BLaER1 (cell line): Measurements from ENCODE around the gene LRRC39.

Source experiments
- H3K27ac ChIP-seq: shearing (Covaris generic); formaldehyde crosslinking; 2 replicates; pipeline ENCODE4 v1.8.1; 2022
- H3K27me3 ChIP-seq: shearing (Covaris generic); formaldehyde crosslinking; 2 replicates; pipeline ENCODE4 v1.8.1; 2022
- H3K36me3 ChIP-seq: shearing (Covaris generic); formaldehyde crosslinking; 2 replicates; pipeline ENCODE4 v1.8.1; 2022
- H3K4me1 ChIP-seq: shearing (Covaris generic); formaldehyde crosslinking; 2 replicates; pipeline ENCODE4 v1.8.1; 2022
- H3K4me2 ChIP-seq: shearing (Covaris generic); formaldehyde crosslinking; 2 replicates; pipeline ENCODE4 v1.8.1; 2022
- H3K4me3 ChIP-seq: shearing (Covaris generic); formaldehyde crosslinking; 2 replicates; pipeline ENCODE4 v1.8.1; 2022
- H3K9ac ChIP-seq: shearing (Covaris generic); formaldehyde crosslinking; 2 replicates; pipeline ENCODE4 v1.8.1; 2022
- H3K9me3 ChIP-seq: shearing (Covaris generic); formaldehyde crosslinking; 2 replicates; pipeline ENCODE4 v1.8.1; 2022
- H4K20me1 ChIP-seq: shearing (Covaris generic); formaldehyde crosslinking; 2 replicates; pipeline ENCODE4 v1.8.1; 2022
- Cebpa-rat ChIP-seq: shearing (Covaris generic); IDR thresholded peaks from 2 replicates; pipeline ENCODE4 v1.8.1; 2022

LRRC39 gene

GRCh38 chr1:100131623-100132022, 46.4 kb downstream of the LRRC39 start:
- TF ChIP-seq Cebpa-rat, result no peak
- peak overlapping the region; percentile 84 for H3K4me2 ChIP-seq
- no peak overlapping the region for H3K27ac ChIP-seq
- 0 out of 2 replicates have a peak, but pooled peaks cover 3% of the 10 kb centered on the region for H4K20me1 ChIP-seq
- H3K4me1 ChIP-seq, result peaks cover 35% of the 10 kb centered on the region
- H3K27me3 ChIP-seq, result no peaks in the 10 kb centered on the region
- peak overlapping the region; percentile 96 for H3K4me3 ChIP-seq
- peaks cover 2% of the 10 kb centered on the region; the same call in 1 of the 2 replicates for H3K36me3 ChIP-seq
- peak overlapping the region; percentile 88; the same call in 1 of the 2 replicates for H3K9ac ChIP-seq
- H3K9me3 ChIP-seq, result no peaks in the 10 kb centered on the region

GRCh38 chr1:100130552-100131077, 47.4 kb downstream of the LRRC39 start:
- H4K20me1 ChIP-seq, result 0 out of 2 replicates have a peak, but pooled peaks cover 7% of the 10 kb centered on the region
- H3K9me3 ChIP-seq, result no peaks in the 10 kb centered on the region
- peak overlapping the region; percentile 84; the same call in 1 of the 2 replicates for H3K4me2 ChIP-seq
- no peaks in the 10 kb centered on the region for H3K27me3 ChIP-seq
- no peak overlapping the region for H3K9ac ChIP-seq
- H3K4me3 ChIP-seq, result no peak overlapping the region
- H3K27ac ChIP-seq, result no peak overlapping the region
- TF ChIP-seq Cebpa-rat, result no peak
- H3K36me3 ChIP-seq, result peaks cover 8% of the 10 kb centered on the region; the same call in 1 of the 2 replicates
- peaks cover 35% of the 10 kb centered on the region for H3K4me1 ChIP-seq

GRCh38 chr1:100127226-100127625, 50.8 kb downstream of the LRRC39 start:
- 0 out of 2 replicates have a peak, but pooled peaks cover 7% of the 10 kb centered on the region for H4K20me1 ChIP-seq
- H3K4me2 ChIP-seq, result no peak overlapping the region
- no peak overlapping the region for H3K27ac ChIP-seq
- H3K4me1 ChIP-seq, result peaks cover 16% of the 10 kb centered on the region
- H3K4me3 ChIP-seq, result no peak overlapping the region
- no peaks in the 10 kb centered on the region for H3K9me3 ChIP-seq
- H3K9ac ChIP-seq, result no peak overlapping the region
- no peaks in the 10 kb centered on the region for H3K27me3 ChIP-seq
- H3K36me3 ChIP-seq, result peaks cover 31% of the 10 kb centered on the region
- TF ChIP-seq Cebpa-rat, result no peak

GRCh38 chr1:100122177-100122576, 55.9 kb downstream of the LRRC39 start:
- TF ChIP-seq Cebpa-rat, result no peak
- Histone ChIP-seq H3K27ac (no peak overlapping the region), H3K4me3 (no peak overlapping the region), H3K36me3 (peaks cover 66% of the 10 kb centered on the region), H3K9me3 (no peaks in the 10 kb centered on the region), H3K4me1 (no peaks in the 10 kb centered on the region), H3K4me2 (no peak overlapping the region), H3K9ac (no peak overlapping the region), H3K27me3 (no peaks in the 10 kb centered on the region), H4K20me1 (0 out of 2 replicates have a peak, but pooled peaks cover 7% of the 10 kb centered on the region)

- peaks cover 35% of the 10 kb centered on the region for H3K36me3 ChIP-seq
- no peak overlapping the region for H3K4me2 ChIP-seq
- H3K27ac ChIP-seq, result no peak overlapping the region
- H4K20me1 ChIP-seq, result no peaks in the 10 kb centered on the region
- TF ChIP-seq Cebpa-rat, result no peak
- H3K4me1 ChIP-seq, result no peaks in the 10 kb centered on the region
- H3K9me3 ChIP-seq, result no peaks in the 10 kb centered on the region
- no peak overlapping the region for H3K9ac ChIP-seq
- H3K4me3 ChIP-seq, result no peak overlapping the region
- no peaks in the 10 kb centered on the region for H3K27me3 ChIP-seq
These were observed 62.5 kb downstream of the LRRC39 start for GRCh38 chr1:100115524-100115923.

GRCh38 chr1:100109554-100110066, 68.4 kb downstream of the LRRC39 start:
- Histone ChIP-seq H3K27me3 (no peaks in the 10 kb centered on the region), H3K27ac (no peak overlapping the region), H3K9me3 (no peaks in the 10 kb centered on the region), H3K4me1 (no peaks in the 10 kb centered on the region), H3K4me3 (no peak overlapping the region), H3K9ac (no peak overlapping the region), H4K20me1 (no peaks in the 10 kb centered on the region), H3K4me2 (no peak overlapping the region), H3K36me3 (peaks cover 29% of the 10 kb centered on the region)
- TF ChIP-seq Cebpa-rat, result no peak

GRCh38 chr1:100107696-100108095, 70.4 kb downstream of the LRRC39 start:
- Histone ChIP-seq H3K9ac (no peak overlapping the region), H4K20me1 (no peaks in the 10 kb centered on the region), H3K9me3 (no peaks in the 10 kb centered on the region), H3K4me1 (no peaks in the 10 kb centered on the region), H3K36me3 (peaks cover 48% of the 10 kb centered on the region), H3K4me3 (no peak overlapping the region), H3K27me3 (no peaks in the 10 kb centered on the region), H3K4me2 (no peak overlapping the region), H3K27ac (no peak overlapping the region)
- no peak for TF ChIP-seq Cebpa-rat

GRCh38 chr1:100101564-100101963, 76.5 kb downstream of the LRRC39 start:
- Histone ChIP-seq H3K9me3 (no peaks in the 10 kb centered on the region), H3K9ac (no peak overlapping the region), H3K27ac (no peak overlapping the region), H3K36me3 (peaks cover 86% of the 10 kb centered on the region), H3K4me2 (no peak overlapping the region), H4K20me1 (no peaks in the 10 kb centered on the region), H3K27me3 (no peaks in the 10 kb centered on the region), H3K4me3 (no peak overlapping the region), H3K4me1 (no peaks in the 10 kb centered on the region)
- no peak for TF ChIP-seq Cebpa-rat

GRCh38 chr1:100100202-100100601, 77.9 kb downstream of the LRRC39 start:
- H3K4me1 ChIP-seq, result no peaks in the 10 kb centered on the region
- no peak for TF ChIP-seq Cebpa-rat

More at GRCh38 chr1:100100202-100100601, 77.9 kb downstream of the LRRC39 start:
- no peak overlapping the region for H3K27ac ChIP-seq
- no peaks in the 10 kb centered on the region for H3K27me3 ChIP-seq
- H3K36me3 ChIP-seq, result peaks cover 79% of the 10 kb centered on the region
- H3K4me3 ChIP-seq, result no peak overlapping the region
- no peaks in the 10 kb centered on the region; the same call in 1 of the 2 replicates for H3K9me3 ChIP-seq
- H3K9ac ChIP-seq, result no peak overlapping the region
- H4K20me1 ChIP-seq, result no peaks in the 10 kb centered on the region
- no peak overlapping the region for H3K4me2 ChIP-seq
